Measurements from ENCODE around the gene AK9.

DNA sequence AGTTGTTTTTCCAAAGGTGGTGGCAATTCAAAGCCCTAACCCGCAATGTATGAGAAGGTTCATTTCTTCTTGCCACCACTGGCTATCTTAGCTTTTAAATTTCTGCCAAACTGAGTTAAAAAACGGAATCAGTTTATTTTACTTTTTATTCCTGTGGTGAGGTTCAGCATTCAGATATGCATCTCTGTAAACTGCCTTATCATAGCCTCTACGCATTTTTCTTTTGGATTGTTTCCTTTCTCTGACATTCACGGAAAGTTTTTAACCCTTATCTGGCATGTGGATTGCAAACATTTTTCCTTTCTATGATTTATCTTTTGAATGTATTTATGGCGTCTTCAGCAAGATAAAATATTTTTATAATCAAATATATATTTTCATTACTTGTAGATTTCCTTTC is 37.7 kb downstream of the AK9 start:
- TF ChIP-seq CTCF (IDR thresholded peaks at IDR 0.05 in 2 of 3, conservative IDR thresholded peaks at IDR 0.05 in 1 of 3; ENCODE audit: insufficient read depth in 2 of 3, low read depth in 1 of 3, low read length in 3 of 3) (no peak), USF2 (CRISPR knock-in tag; IDR thresholded peaks at IDR 0.05) (no peak), CAMTA2 (CRISPR knock-in tag; conservative IDR thresholded peaks at IDR 0.05) (no peak), ZNF197 (CRISPR knock-in tag; IDR thresholded peaks at IDR 0.05; ENCODE audit: low read depth) (no peak), ZBTB17 (CRISPR knock-in tag; IDR thresholded peaks at IDR 0.05) (no peak), MTA1 (IDR thresholded peaks at IDR 0.05; ENCODE audit: borderline replicate concordance) (no peak), SETDB1 (IDR thresholded peaks at IDR 0.05; ENCODE audit: low read length) (no peak)
- TF ChIP-seq, protein P1, sequence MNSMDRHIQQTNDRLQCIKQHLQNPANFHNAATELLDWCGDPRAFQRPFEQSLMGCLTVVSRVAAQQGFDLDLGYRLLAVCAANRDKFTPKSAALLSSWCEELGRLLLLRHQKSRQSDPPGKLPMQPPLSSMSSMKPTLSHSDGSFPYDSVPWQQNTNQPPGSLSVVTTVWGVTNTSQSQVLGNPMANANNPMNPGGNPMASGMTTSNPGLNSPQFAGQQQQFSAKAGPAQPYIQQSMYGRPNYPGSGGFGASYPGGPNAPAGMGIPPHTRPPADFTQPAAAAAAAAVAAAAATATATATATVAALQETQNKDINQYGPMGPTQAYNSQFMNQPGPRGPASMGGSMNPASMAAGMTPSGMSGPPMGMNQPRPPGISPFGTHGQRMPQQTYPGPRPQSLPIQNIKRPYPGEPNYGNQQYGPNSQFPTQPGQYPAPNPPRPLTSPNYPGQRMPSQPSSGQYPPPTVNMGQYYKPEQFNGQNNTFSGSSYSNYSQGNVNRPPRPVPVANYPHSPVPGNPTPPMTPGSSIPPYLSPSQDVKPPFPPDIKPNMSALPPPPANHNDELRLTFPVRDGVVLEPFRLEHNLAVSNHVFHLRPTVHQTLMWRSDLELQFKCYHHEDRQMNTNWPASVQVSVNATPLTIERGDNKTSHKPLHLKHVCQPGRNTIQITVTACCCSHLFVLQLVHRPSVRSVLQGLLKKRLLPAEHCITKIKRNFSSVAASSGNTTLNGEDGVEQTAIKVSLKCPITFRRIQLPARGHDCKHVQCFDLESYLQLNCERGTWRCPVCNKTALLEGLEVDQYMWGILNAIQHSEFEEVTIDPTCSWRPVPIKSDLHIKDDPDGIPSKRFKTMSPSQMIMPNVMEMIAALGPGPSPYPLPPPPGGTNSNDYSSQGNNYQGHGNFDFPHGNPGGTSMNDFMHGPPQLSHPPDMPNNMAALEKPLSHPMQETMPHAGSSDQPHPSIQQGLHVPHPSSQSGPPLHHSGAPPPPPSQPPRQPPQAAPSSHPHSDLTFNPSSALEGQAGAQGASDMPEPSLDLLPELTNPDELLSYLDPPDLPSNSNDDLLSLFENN (IDR thresholded peaks at IDR 0.05; ENCODE audit: low read depth in 2 of 2, low read length in 2 of 2) = no peak

Data from K562 (cell line).